HEK293 (cell line): ENCODE results near the gene S100A1.

Source experiments
- TCF7L2 ChIP-seq: IDR thresholded peaks from 2 replicates; pipeline ENCODE4 v1.6.1; 2011; ENCODE audit warnings: low read depth, mild to moderate bottlenecking, inconsistent platforms, low read length, moderate library complexity, borderline replicate concordance
- ZBTB7A ChIP-seq: fragments of 450-650 bp; formaldehyde crosslinking; IDR thresholded peaks from 2 replicates; pipeline ENCODE4 v1.5.1; 2016; ENCODE audit warnings: low read depth, missing biosample characterization, missing genetic modification characterization
- ZFP41 ChIP-seq: fragments of 450-650 bp; formaldehyde crosslinking; IDR thresholded peaks from 2 replicates; pipeline ENCODE4 v1.5.1; 2016; ENCODE audit warnings: missing biosample characterization, missing genetic modification characterization, borderline replicate concordance
- ZNF10 ChIP-seq: fragments of 450-650 bp; formaldehyde crosslinking; IDR thresholded peaks from 2 replicates; pipeline ENCODE4 v1.5.1; 2017; ENCODE audit warnings: missing biosample characterization, missing genetic modification characterization
- ZNF76 ChIP-seq: fragments of 450-650 bp; formaldehyde crosslinking; IDR thresholded peaks from 2 replicates; pipeline ENCODE4; 2016; ENCODE audit warnings: low read depth, missing biosample characterization, missing genetic modification characterization, borderline replicate concordance
- TF ChIP-seq, protein P1 (sequence below): fragments of 450-650 bp; formaldehyde crosslinking; IDR thresholded peaks from 2 replicates; pipeline ENCODE4 v1.5.1; 2016; ENCODE audit warnings: missing biosample characterization, missing genetic modification characterization
- TF ChIP-seq, protein P2 (sequence below): fragments of 450-650 bp; formaldehyde crosslinking; IDR thresholded peaks from 2 replicates; pipeline ENCODE4 v1.5.1; 2017; ENCODE audit warnings: missing biosample characterization, missing genetic modification characterization
- TF ChIP-seq, protein P3 (sequence below): fragments of 450-650 bp; formaldehyde crosslinking; IDR thresholded peaks from 2 replicates; pipeline ENCODE4 v1.5.1; 2016; ENCODE audit warnings: missing biosample characterization, missing genetic modification characterization
- TF ChIP-seq, protein P4 (sequence below): fragments of 450-650 bp; formaldehyde crosslinking; IDR thresholded peaks from 2 replicates; pipeline ENCODE4 v1.5.1; 2016; ENCODE audit warnings: missing biosample characterization, missing genetic modification characterization
- TF ChIP-seq, protein P5 (sequence below): fragments of 450-650 bp; formaldehyde crosslinking; optimal IDR thresholded peaks from 2 replicates; pipeline ENCODE3; 2016; ENCODE audit warnings: missing biosample characterization, mild to moderate bottlenecking, missing genetic modification characterization

DNA sequence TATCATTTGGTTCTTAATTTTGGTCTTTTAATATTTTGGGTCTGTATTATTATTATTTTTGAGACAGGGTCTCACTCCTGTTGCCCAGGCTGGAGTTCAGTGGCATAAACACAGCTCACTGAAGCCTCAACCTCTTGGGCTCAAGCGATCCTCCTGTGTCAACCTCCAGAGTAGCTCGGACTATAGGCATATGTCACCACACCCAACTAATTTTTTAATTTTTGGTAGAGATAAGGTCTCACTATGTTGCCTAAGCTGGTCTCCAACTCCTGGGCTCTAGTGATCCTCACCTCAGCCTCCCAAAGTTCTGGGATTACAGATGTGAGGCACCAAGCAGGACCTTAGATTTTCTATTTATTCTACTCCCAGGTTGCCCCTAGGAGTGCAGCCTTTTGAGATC lies 45.3 kb downstream of the S100A1 start:
- TF ChIP-seq, protein P1, sequence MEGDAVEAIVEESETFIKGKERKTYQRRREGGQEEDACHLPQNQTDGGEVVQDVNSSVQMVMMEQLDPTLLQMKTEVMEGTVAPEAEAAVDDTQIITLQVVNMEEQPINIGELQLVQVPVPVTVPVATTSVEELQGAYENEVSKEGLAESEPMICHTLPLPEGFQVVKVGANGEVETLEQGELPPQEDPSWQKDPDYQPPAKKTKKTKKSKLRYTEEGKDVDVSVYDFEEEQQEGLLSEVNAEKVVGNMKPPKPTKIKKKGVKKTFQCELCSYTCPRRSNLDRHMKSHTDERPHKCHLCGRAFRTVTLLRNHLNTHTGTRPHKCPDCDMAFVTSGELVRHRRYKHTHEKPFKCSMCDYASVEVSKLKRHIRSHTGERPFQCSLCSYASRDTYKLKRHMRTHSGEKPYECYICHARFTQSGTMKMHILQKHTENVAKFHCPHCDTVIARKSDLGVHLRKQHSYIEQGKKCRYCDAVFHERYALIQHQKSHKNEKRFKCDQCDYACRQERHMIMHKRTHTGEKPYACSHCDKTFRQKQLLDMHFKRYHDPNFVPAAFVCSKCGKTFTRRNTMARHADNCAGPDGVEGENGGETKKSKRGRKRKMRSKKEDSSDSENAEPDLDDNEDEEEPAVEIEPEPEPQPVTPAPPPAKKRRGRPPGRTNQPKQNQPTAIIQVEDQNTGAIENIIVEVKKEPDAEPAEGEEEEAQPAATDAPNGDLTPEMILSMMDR (tag by site-specific recombination): no peak
- TF ChIP-seq ZNF10 (tag by site-specific recombination) (no peak), TCF7L2 (no peak), ZFP41 (tag by site-specific recombination) (no peak), ZBTB7A (tag by site-specific recombination) (no peak), ZNF76 (tag by site-specific recombination) (no peak)
- TF ChIP-seq, protein P2, sequence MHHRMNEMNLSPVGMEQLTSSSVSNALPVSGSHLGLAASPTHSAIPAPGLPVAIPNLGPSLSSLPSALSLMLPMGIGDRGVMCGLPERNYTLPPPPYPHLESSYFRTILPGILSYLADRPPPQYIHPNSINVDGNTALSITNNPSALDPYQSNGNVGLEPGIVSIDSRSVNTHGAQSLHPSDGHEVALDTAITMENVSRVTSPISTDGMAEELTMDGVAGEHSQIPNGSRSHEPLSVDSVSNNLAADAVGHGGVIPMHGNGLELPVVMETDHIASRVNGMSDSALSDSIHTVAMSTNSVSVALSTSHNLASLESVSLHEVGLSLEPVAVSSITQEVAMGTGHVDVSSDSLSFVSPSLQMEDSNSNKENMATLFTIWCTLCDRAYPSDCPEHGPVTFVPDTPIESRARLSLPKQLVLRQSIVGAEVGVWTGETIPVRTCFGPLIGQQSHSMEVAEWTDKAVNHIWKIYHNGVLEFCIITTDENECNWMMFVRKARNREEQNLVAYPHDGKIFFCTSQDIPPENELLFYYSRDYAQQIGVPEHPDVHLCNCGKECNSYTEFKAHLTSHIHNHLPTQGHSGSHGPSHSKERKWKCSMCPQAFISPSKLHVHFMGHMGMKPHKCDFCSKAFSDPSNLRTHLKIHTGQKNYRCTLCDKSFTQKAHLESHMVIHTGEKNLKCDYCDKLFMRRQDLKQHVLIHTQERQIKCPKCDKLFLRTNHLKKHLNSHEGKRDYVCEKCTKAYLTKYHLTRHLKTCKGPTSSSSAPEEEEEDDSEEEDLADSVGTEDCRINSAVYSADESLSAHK (tag by site-specific recombination): no peak
- TF ChIP-seq, protein P3, sequence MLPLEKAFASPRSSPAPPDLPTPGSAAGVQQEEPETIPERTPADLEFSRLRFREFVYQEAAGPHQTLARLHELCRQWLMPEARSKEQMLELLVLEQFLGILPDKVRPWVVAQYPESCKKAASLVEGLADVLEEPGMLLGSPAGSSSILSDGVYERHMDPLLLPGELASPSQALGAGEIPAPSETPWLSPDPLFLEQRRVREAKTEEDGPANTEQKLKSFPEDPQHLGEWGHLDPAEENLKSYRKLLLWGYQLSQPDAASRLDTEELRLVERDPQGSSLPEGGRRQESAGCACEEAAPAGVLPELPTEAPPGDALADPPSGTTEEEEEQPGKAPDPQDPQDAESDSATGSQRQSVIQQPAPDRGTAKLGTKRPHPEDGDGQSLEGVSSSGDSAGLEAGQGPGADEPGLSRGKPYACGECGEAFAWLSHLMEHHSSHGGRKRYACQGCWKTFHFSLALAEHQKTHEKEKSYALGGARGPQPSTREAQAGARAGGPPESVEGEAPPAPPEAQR (tag by site-specific recombination): no peak
- TF ChIP-seq, protein P4, sequence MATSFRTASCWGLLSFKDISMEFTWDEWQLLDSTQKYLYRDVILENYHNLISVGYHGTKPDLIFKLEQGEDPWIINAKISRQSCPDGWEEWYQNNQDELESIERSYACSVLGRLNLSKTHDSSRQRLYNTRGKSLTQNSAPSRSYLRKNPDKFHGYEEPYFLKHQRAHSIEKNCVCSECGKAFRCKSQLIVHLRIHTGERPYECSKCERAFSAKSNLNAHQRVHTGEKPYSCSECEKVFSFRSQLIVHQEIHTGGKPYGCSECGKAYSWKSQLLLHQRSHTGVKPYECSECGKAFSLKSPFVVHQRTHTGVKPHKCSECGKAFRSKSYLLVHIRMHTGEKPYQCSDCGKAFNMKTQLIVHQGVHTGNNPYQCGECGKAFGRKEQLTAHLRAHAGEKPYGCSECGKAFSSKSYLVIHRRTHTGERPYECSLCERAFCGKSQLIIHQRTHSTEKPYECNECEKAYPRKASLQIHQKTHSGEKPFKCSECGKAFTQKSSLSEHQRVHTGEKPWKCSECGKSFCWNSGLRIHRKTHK: no peak
- TF ChIP-seq, protein P5, sequence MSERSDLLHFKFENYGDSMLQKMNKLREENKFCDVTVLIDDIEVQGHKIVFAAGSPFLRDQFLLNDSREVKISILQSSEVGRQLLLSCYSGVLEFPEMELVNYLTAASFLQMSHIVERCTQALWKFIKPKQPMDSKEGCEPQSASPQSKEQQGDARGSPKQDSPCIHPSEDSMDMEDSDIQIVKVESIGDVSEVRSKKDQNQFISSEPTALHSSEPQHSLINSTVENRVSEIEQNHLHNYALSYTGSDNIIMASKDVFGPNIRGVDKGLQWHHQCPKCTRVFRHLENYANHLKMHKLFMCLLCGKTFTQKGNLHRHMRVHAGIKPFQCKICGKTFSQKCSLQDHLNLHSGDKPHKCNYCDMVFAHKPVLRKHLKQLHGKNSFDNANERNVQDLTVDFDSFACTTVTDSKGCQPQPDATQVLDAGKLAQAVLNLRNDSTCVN (tag by site-specific recombination): no peak
